Measurements from ENCODE around the gene STOX2.
"Not testable (repeated sequence)": the region's sequence is repeated elsewhere in the genome, so short reads cannot be mapped to it uniquely, and the experiment has no call there.

The STOX2 gene

GRCh38 chr4:183940864-183941263, 35.8 kb downstream of the STOX2 start:
- no peak for DNase-seq

DNA sequence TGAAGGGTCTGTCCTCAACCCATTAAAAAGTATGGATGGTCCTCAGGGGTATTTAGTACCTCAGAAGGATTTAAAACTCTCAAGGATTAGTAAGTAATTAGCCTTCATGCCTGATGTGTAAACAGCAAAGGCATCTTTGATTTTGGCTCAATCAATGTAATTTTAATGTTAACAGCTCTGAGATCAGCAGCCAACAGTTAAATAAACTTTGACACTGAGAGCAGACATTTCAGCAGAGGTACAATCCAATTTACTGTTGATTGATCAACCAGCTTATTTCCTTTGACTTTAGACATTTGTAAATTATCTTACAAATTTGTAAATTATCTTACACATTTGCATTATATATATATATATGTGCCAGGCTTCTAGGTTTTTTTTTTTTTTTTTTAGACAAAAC, 36.9 kb downstream of the STOX2 start:
- no peak for DNase-seq

DNA sequence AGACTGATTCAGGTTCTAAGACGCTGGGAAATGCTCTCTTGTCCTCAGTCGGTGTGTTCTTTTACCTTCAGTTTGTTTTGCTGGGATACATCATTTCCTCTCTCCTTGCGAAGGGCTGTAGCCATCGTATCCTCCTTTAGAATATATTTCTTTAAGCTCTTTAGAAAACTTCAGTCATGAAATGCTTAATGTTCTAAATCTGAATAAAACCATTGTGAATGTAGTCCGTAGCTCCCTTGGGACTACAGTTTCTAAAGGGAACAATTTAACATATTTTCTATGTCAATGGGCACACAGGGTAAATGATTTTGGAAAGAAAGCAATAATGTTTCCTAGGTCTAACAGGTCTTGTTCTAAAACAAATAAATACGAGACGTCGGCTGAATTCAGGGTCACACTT, 40.6 kb downstream of the STOX2 start:
- DNase-seq: no peak

DNA sequence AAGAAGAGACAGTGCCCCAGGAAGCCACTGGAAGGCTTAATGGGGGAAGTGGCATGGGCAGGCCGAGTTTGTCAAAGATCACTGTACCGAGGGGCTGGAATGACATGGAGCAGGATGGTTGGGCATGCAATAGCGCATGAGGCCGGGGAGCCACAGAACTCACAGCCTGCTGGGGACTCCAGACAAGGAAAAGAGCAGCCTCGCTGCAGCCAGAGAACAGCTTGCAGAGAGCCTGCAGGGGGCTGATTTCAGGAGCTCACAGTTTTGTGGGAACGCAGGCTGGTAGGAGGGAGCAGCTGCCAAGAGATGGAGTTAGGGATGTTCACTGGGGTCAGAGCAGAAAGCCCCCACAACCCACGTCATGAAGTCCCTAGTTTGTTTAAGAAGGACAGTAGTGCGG, 45.4 kb downstream of the STOX2 start:
- no peak for DNase-seq

- DNase-seq: not testable (repeated sequence)
These were observed 47.5 kb downstream of the STOX2 start for GRCh38 chr4:183952652-183953051.

GRCh38 chr4:183959319-183960045, 54.4 kb downstream of the STOX2 start:
- DNase-seq: no peak

GRCh38 chr4:183960046-183960420, 54.9 kb downstream of the STOX2 start:
- DNase-seq: peak; percentile 87

DNA sequence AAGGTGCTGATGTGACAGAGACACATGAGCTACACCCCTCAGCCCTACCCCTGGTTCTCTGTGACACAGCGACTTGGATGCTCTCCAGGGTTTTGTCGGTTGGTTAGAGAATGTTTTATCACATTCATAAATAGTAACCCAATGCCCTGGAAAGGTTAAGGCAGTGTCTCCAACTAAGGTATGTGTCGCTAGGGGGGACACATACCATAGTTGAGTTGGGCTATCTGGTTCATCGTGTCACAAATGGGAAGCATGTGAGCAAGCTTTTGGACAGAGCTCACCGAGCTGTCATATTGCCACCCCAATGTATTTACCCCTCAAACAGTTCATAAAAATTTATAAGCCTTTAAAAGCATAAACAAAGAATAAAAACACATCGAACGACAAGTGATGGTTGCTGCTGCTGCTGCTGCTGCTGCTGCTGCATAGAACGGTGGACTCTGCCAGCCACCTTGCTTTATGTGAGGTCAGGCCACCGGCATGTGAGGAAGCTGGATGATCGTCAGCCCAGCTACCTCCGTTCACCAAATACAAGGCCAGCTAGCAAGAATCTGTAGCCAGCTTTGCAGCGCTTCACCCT, 55.9 kb downstream of the STOX2 start:
- DNase-seq: no peak

- DNase-seq: no peak
These were observed 56.7 kb downstream of the STOX2 start for GRCh38 chr4:183961795-183962194.

DNA sequence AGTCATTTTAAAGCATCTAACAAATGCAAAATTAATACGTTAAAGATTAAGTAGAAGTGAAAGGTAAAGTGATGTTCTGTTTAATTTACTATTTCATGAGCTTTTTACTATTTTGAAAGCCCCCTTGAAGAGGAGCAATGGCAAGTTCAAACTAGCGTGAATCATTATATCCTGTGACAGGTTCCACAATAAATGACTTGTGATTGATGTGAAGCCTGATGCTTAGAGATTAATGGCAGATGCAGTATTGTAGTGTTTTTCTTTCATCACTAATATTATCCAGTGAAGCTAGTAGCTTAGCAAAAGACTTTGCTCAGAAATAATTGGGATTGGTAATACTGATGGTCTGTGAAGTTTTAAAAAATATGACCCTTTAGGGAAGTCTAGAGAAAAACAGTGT, 57.3 kb downstream of the STOX2 start:
- no peak for DNase-seq

GRCh38 chr4:183966371-183966770, 61.3 kb downstream of the STOX2 start:
- no peak for DNase-seq

DNA sequence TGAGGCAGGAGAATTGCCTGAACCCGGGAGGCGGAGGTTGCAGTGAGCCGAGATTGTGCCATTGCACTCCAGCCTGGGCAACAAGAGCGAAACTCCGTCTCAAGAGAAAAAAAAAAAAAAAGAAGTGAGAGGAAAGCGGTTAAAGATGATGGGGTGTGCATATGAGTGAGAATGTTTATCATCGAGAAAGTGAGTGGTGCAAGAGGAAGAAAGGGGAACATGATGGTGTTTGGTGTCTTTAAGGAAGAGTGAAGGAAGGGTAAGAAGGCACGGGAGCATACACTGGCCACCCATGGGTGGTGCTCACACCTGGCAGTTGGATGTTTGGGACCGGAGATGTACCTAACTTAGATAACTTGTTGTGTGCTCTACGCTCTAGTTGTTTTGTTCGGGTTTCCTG, 62.2 kb downstream of the STOX2 start:
- no peak for DNase-seq

DNA sequence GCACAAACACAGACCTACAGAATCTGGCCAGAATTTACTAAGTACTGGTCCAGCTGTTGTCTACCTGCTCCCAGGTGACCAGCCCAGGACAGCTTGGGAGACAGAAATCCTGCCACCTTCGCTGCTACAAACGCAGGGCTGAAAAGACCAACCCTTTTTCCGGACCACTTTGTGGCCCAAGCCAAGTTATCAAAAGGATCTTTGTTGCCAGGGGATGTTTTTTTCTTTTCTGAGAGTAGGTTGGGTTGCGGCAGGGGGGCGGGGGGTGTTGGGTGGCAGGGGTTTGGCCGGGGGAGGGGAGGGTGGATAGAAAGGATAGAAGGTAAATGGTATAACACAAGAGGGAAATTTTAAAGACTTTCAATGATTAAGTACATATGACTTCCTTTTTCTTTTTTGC, 63.4 kb downstream of the STOX2 start:
- DNase-seq: no peak

- DNase-seq: no peak
These were observed 63.8 kb downstream of the STOX2 start for GRCh38 chr4:183968931-183969330.

GRCh38 chr4:183969596-183969995, 64.5 kb downstream of the STOX2 start:
- DNase-seq: no peak

GRCh38 chr4:183971929-183972490, 66.9 kb downstream of the STOX2 start:
- peak; percentile 62 for DNase-seq

GRCh38 chr4:183977707-183978106, 72.6 kb downstream of the STOX2 start:
- no peak for DNase-seq

DNA sequence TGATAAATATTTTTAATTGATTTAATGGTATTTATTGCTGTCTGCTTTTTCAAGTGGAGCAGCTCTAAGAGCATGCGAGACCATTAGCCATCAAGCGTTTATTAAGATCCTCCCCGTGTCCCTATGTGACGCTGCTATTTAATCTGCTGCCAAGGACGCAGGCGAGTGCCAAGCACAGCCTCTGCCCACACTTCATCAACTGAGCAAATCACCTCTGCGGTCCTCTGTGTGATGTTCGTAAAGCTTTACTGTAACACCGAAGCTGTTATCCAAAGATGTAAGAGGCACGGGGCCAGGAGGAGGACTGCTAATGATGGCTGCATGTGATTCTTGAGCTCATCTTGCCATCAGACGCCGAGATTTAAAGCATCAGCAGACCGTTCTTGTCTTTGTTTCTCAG, 79.5 kb downstream of the STOX2 start:
- no peak for DNase-seq

DNA sequence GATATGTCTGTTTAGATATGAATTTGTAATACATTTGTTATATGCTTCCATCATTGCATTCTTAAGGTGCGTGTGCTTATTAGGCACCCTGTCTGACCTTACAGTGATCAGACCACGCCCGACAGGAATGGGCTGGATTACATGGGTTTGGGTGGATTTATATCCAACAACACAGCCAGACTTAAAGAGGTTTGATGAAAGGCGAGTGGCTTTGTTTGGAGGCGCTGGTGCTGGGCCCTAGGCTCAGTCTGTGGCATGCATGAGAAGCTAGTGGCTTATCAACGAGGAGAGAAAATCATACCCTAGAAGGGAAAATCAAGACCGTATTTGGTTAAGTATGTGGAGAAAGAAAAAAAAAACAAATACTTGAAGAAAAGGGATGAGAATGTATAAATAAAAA, 80.7 kb downstream of the STOX2 start:
- DNase-seq: no peak

DNA sequence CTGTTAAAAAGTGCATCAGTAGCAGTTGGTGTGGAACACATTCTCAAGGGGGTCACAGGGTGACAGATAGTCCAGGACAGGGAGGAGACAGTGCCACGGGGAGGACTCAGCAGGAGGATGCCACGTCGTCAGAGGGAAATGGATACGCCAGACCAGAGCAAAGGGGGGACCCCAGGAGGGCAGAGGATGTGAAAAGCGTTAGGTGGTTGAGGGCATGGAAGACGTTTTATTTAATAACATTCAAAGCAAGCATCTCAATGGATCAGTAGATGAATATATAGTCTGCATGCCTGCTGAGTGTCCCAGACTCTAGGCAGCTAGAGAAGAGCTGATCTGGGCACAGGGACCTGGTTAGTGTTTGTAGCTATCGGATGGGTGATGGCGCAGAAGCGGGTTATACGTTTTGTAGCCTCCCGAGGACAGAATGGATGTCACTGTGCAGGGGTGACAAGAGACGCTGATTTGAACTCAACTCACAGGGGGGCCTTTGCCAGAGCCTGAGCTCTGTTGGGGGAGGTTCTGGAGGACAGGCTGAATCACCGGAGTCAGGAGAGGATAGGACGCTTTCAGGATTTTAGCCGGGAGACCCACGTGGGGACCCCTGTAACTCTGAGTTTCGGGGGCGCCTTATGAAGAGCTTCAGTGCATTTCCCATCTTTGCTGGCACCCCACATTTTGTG, 81.3 kb downstream of the STOX2 start:
- no peak for DNase-seq

- DNase-seq: peak; percentile 88
These were observed 82.2 kb downstream of the STOX2 start for GRCh38 chr4:183986971-183987946.

- peak; percentile 86 for DNase-seq
These were observed 82.9 kb downstream of the STOX2 start for GRCh38 chr4:183987987-183988392.

GRCh38 chr4:183988874-183989273, 83.8 kb downstream of the STOX2 start:
- no peak for DNase-seq
